PC-9 (cell line): ENCODE measurements around the gene GATB.

Source experiments
- EZH2 ChIP-seq: fragments of 200-600 bp; sonication (generic); IDR thresholded peaks from 2 replicates; pipeline ENCODE4 v1.8.0; 2017; ENCODE audit warnings: antibody characterized with exemption, low read depth
- TF ChIP-seq, protein P1 (sequence below): fragments of 200-600 bp; sonication (generic); conservative IDR thresholded peaks from 2 replicates; pipeline ENCODE4 v1.6.1; 2017; ENCODE audit warnings: mixed run types, antibody characterized with exemption, mild to moderate bottlenecking, moderate library complexity

GRCh38 chr4:151717909-151718628, 42.7 kb downstream of the GATB start:
- TF ChIP-seq, protein P1, sequence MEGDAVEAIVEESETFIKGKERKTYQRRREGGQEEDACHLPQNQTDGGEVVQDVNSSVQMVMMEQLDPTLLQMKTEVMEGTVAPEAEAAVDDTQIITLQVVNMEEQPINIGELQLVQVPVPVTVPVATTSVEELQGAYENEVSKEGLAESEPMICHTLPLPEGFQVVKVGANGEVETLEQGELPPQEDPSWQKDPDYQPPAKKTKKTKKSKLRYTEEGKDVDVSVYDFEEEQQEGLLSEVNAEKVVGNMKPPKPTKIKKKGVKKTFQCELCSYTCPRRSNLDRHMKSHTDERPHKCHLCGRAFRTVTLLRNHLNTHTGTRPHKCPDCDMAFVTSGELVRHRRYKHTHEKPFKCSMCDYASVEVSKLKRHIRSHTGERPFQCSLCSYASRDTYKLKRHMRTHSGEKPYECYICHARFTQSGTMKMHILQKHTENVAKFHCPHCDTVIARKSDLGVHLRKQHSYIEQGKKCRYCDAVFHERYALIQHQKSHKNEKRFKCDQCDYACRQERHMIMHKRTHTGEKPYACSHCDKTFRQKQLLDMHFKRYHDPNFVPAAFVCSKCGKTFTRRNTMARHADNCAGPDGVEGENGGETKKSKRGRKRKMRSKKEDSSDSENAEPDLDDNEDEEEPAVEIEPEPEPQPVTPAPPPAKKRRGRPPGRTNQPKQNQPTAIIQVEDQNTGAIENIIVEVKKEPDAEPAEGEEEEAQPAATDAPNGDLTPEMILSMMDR: no peak
- no peak for TF ChIP-seq EZH2
